Measurements from ENCODE around the gene DEGS1. TPM values are rescaled to one million over a fixed set of nuclear protein-coding genes. Genes with fewer than 3 reads are reported as not detected.

DEGS1 gene
- total and polyA plus RNA-seq, 2 of the 4 experiments (the other 2 are of a cell fraction): 54.8 to 109 TPM

DNA sequence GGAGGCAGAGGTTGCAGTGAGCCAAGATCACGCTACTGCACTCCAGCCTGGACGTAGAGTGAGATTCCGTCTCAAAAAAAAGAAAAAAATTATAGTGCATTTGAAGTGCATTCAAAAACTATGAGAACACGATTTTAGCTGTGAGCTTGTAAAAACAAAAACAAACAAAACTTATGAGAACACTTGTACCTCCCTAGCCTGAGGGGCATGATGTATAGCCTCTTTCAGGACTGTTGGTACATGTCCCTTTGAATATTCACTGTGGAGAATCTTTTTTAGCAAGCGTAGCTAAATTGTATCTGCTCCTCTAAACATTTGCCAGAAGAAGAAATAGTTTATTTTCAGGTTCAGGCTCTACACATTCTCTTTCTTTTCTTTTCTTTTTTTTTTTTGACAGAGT lies 9.5 kb upstream of the DEGS1 start:
- Histone ChIP-seq H3K18ac (ENCODE audit: low read depth, low read length) (no peak overlapping the region), H3K56ac (ENCODE audit: extremely low read depth, insufficient read depth, low read length) (no peak overlapping the region), H4K20me1 (ENCODE audit: insufficient read depth, low read length) (no peaks in the 10 kb centered on the region), H3K4me1 (ENCODE audit: control insufficient read depth, insufficient read depth, low read length) (no peaks in the 10 kb centered on the region), H2BK120ac (ENCODE audit: low read depth, low read length) (no peak overlapping the region), H3K79me1 (ENCODE audit: low read depth in 1 of 2, low read length in 2 of 2) (no peaks in the 10 kb centered on the region), H3K9ac (ENCODE audit: low read depth, low read length) (no peak overlapping the region), H4K8ac (ENCODE audit: low read depth in 2 of 2, low read length in 2 of 2) (no peak overlapping the region), H3K4ac (ENCODE audit: low read depth, low read length) (no peak overlapping the region), H3K23ac (ENCODE audit: low read depth, low read length) (no peak overlapping the region), H4K5ac (ENCODE audit: low read depth, low read length) (no peak overlapping the region), H2BK5ac (ENCODE audit: low read depth, low read length, poor library complexity, severe bottlenecking) (no peak overlapping the region), H3K14ac (replicated peaks; ENCODE audit: low read depth, low read length) (no peak overlapping the region), H3K36me3 (ENCODE audit: control insufficient read depth, insufficient read depth, low read length) (no peaks in the 10 kb centered on the region), H3K4me2 (ENCODE audit: low read depth, low read length) (no peak overlapping the region), H4K91ac (ENCODE audit: insufficient read depth, low read depth, low read length) (no peak overlapping the region), H3K4me3 (ENCODE audit: insufficient read depth, low read depth, low read length) (no peak overlapping the region), H2BK20ac (ENCODE audit: low read depth, low read length) (no peak overlapping the region), H3K9me1 (ENCODE audit: insufficient read depth, low read length) (no peaks in the 10 kb centered on the region), H2AFZ (replicated peaks; ENCODE audit: low read length, poor library complexity) (no peak overlapping the region), H3K27ac (ENCODE audit: insufficient read depth, low read length) (no peak overlapping the region), H2BK15ac (ENCODE audit: low read depth, low read length) (no peak overlapping the region), H2AK5ac (ENCODE audit: low read depth, low read length) (no peak overlapping the region), H2AK9ac (replicated peaks; ENCODE audit: low read depth, low read length, poor library complexity) (no peak overlapping the region), H3K9me3 (ENCODE audit: control insufficient read depth, insufficient read depth, low read length) (no peaks in the 10 kb centered on the region), H3K27me3 (ENCODE audit: control insufficient read depth, insufficient read depth, low read length) (no peaks in the 10 kb centered on the region)
- BruUV-seq (replicated peaks): no TSS peak
- in situ Hi-C loops (cut with MboI; ENCODE audit: low sequenced_read_pairs) (no loop called here), dilution Hi-C loops (cut with HindIII; ENCODE audit: low sequenced_read_pairs, unreplicated experiment) (no loop called here), intact Hi-C loops (cut with micrococcal nuclease) (loop anchor here (5.0 kb wide), 1 partner anchor 159 kb away; the partner anchor contains the start of gene NVL)
- POLR2A ChIA-PET (ENCODE audit: unreplicated experiment): interaction anchor here (0.5 kb wide), 1 partner anchor 32 kb away, joined by 4 read pairs; no protein-coding TSS in a partner anchor
- CTCF ChIA-PET: interaction anchor here (0.8 kb wide), 1 partner anchor 64 kb away, joined by 6 read pairs; no protein-coding TSS in a partner anchor
- DNase-seq (no peak), ATAC-seq (ENCODE audit: low read depth) (no peak)
- 80% methylated on average over 2 of the region's 5 CpGs; no CpG with 5 or more reads in 1 of the 2 experiments for WGBS, 2 experiments (ENCODE audit: extremely low coverage in 2 of 2, insufficient read length in 1 of 2)
- TF ChIP-seq CHD1 (IDR thresholded peaks at IDR 0.05; ENCODE audit: low read depth, low read length): no peak
- TF ChIP-seq MXI1 (IDR thresholded peaks at IDR 0.05; ENCODE audit: borderline replicate concordance, low read depth, low read length): no peak
- TF ChIP-seq, protein P1, sequence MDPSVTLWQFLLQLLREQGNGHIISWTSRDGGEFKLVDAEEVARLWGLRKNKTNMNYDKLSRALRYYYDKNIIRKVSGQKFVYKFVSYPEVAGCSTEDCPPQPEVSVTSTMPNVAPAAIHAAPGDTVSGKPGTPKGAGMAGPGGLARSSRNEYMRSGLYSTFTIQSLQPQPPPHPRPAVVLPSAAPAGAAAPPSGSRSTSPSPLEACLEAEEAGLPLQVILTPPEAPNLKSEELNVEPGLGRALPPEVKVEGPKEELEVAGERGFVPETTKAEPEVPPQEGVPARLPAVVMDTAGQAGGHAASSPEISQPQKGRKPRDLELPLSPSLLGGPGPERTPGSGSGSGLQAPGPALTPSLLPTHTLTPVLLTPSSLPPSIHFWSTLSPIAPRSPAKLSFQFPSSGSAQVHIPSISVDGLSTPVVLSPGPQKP (IDR thresholded peaks at IDR 0.05; ENCODE audit: borderline replicate concordance, low read depth, low read length): no peak
- TF ChIP-seq RCOR1 (IDR thresholded peaks at IDR 0.05; ENCODE audit: insufficient replicate concordance, low read length): no peak
- no peak for TF ChIP-seq SMC3 (IDR thresholded peaks at IDR 0.05; ENCODE audit: low read depth, low read length)
- TF ChIP-seq BHLHE40 (IDR thresholded peaks at IDR 0.05; ENCODE audit: low read depth, low read length): no peak
- no peak for TF ChIP-seq RFX5 (IDR thresholded peaks at IDR 0.05; ENCODE audit: low read depth, low read length)
- no peak for TF ChIP-seq MAFK (IDR thresholded peaks at IDR 0.05; ENCODE audit: low read depth, low read length)

Measured in IMR-90 (cell line).